ENCODE data around the gene HBG1. TPM values are rescaled to one million over a fixed set of nuclear protein-coding genes. Genes with fewer than 3 reads are reported as not detected.

Gene HBG1
- polyA plus RNA-seq, 3 donors, result not detected

GRCh38 chr11:5293028-5293427 is 43.4 kb upstream of the HBG1 start:
- H3K4me1 ChIP-seq (ENCODE audit: control insufficient read depth in 1 of 2, insufficient read depth in 2 of 2, low read length in 2 of 2), result no peaks in the 10 kb centered on the region
- H3K4me2 ChIP-seq (replicated peaks; ENCODE audit: extremely low read depth, low read length, poor library complexity, severe bottlenecking), result no peak overlapping the region
- H3K27ac ChIP-seq (ENCODE audit: low read depth in 1 of 2, low read length in 2 of 2), result no peak overlapping the region
- no peak overlapping the region for H3K9ac ChIP-seq (ENCODE audit: insufficient read depth, low read length, poor library complexity, severe bottlenecking)
- 93% methylated on average over 8 of the region's 8 CpGs for WGBS (ENCODE audit: insufficient coverage)
- H3K79me2 ChIP-seq (ENCODE audit: insufficient read depth, low read length), result no peaks in the 10 kb centered on the region
- H3K9me3 Mint-ChIP-seq, result peaks cover 0 to 5% (median 0%) of the 10 kb centered on the region in 7 donors
- no peak overlapping the region for H3K27ac Mint-ChIP-seq
- no peak overlapping the region for H2AFZ ChIP-seq (ENCODE audit: insufficient read depth, low read depth, low read length, poor library complexity, severe bottlenecking)
- no peak overlapping the region for H3K4me3 ChIP-seq (replicated peaks in 1 of 3; ENCODE audit: low read depth in 2 of 3, low read length in 3 of 3)
- H3K36me3 Mint-ChIP-seq, result no peaks in the 10 kb centered on the region
- DNase-seq, result no peak
- H3K36me3 ChIP-seq (replicated peaks in 1 of 2; ENCODE audit: control insufficient read depth in 1 of 2, insufficient read depth in 2 of 2, low read length in 2 of 2), result no peaks in the 10 kb centered on the region
- no peaks in the 10 kb centered on the region for H3K27me3 ChIP-seq (ENCODE audit: control insufficient read depth in 2 of 2, insufficient read depth in 2 of 2, low read length in 2 of 2)
- no peaks in the 10 kb centered on the region for H4K20me1 ChIP-seq (ENCODE audit: insufficient read depth, low read length)
- H3K4me3 Mint-ChIP-seq, result no peak overlapping the region
- H3K9me3 ChIP-seq (replicated peaks in 1 of 2; ENCODE audit: control insufficient read depth in 1 of 2, insufficient read depth in 1 of 2, low read length in 2 of 2), result no peaks in the 10 kb centered on the region
- peaks cover 0 to 3% (median 2%) of the 10 kb centered on the region in 3 donors for H3K27me3 Mint-ChIP-seq (ENCODE audit: low read depth in 3 of 3)
- intact Hi-C loops (cut with micrococcal nuclease), result no loop called here
- H3K4me1 Mint-ChIP-seq, result no peaks in the 10 kb centered on the region
- TF ChIP-seq CTCF (IDR thresholded peaks at IDR 0.05), result no peak

- TF ChIP-seq CTCF (IDR thresholded peaks at IDR 0.05), result peak; percentile 19
- intact Hi-C loops (cut with micrococcal nuclease), result no loop called here
These were observed 41.7 kb upstream of the HBG1 start for GRCh38 chr11:5291207-5291838.

More at GRCh38 chr11:5291207-5291838, 41.7 kb upstream of the HBG1 start:
- Mint-ChIP-seq H3K4me1 (no peaks in the 10 kb centered on the region), H3K4me3 (no peak overlapping the region), H3K36me3 (no peaks in the 10 kb centered on the region), H3K27ac (no peak overlapping the region), H3K9me3 (peaks cover 0 to 5% (median 0%) of the 10 kb centered on the region in 7 donors), H3K27me3 (ENCODE audit: low read depth in 3 of 3) (peaks cover 0 to 2% (median 0%) of the 10 kb centered on the region in 3 donors)
- no peak overlapping the region for H3K27ac ChIP-seq (ENCODE audit: low read depth in 1 of 2, low read length in 2 of 2)
- no peak overlapping the region for H3K4me2 ChIP-seq (replicated peaks; ENCODE audit: extremely low read depth, low read length, poor library complexity, severe bottlenecking)
- no peaks in the 10 kb centered on the region for H3K36me3 ChIP-seq (replicated peaks in 1 of 2; ENCODE audit: control insufficient read depth in 1 of 2, insufficient read depth in 2 of 2, low read length in 2 of 2)
- no peak overlapping the region for H2AFZ ChIP-seq (ENCODE audit: insufficient read depth, low read depth, low read length, poor library complexity, severe bottlenecking)
- no CpG with 5 or more reads among the region's 1 CpG for WGBS (ENCODE audit: insufficient coverage)
- no peaks in the 10 kb centered on the region for H3K79me2 ChIP-seq (ENCODE audit: insufficient read depth, low read length)
- no peak overlapping the region for H3K4me3 ChIP-seq (replicated peaks in 1 of 3; ENCODE audit: low read depth in 2 of 3, low read length in 3 of 3)
- no peaks in the 10 kb centered on the region for H3K9me3 ChIP-seq (replicated peaks in 1 of 2; ENCODE audit: control insufficient read depth in 1 of 2, insufficient read depth in 1 of 2, low read length in 2 of 2)
- no peaks in the 10 kb centered on the region for H3K27me3 ChIP-seq (ENCODE audit: control insufficient read depth in 2 of 2, insufficient read depth in 2 of 2, low read length in 2 of 2)
- no peak for DNase-seq
- H3K9ac ChIP-seq (ENCODE audit: insufficient read depth, low read length, poor library complexity, severe bottlenecking), result no peak overlapping the region
- H4K20me1 ChIP-seq (ENCODE audit: insufficient read depth, low read length), result no peaks in the 10 kb centered on the region
- no peaks in the 10 kb centered on the region for H3K4me1 ChIP-seq (ENCODE audit: control insufficient read depth in 1 of 2, insufficient read depth in 2 of 2, low read length in 2 of 2)
